Liver (tissue), 9 donors: ENCODE measurements around the gene PRCD. TPM values are rescaled to one million over a fixed set of nuclear protein-coding genes. Genes with fewer than 3 reads are reported as not detected.
"Not testable (repeated sequence)": the region's sequence is repeated elsewhere in the genome, so short reads cannot be mapped to it uniquely, and the experiment has no call there.

Experiments
- DNase-seq: peaks from one replicate; pipeline ENCODE4 v3.0.0-alpha.2; 2017; ENCODE audit warnings: low spot score
- H3K27ac ChIP-seq, 2 donors: one replicate each; pipeline ENCODE4 v1.7.0; 2013; ENCODE audit warnings: inconsistent platforms in 2 of 2, low read length in 2 of 2, control low read depth in 1 of 2, low read depth in 1 of 2, mild to moderate bottlenecking in 1 of 2
- H3K27me3 ChIP-seq, 4 donors: one replicate each; pipeline versions ENCODE4 v1.6.1 to v1.7.0; 2013; ENCODE audit warnings: low read length in 3 of 4, inconsistent platforms in 1 of 4, mild to moderate bottlenecking in 1 of 4, moderate library complexity in 1 of 4; ENCODE audit not compliant: control insufficient read depth in 4 of 4, insufficient read depth in 4 of 4
- H3K36me3 ChIP-seq, 4 donors: one replicate each; pipeline versions ENCODE4 v1.6.1 to v1.7.0; 2013; ENCODE audit warnings: low read length in 3 of 4, mild to moderate bottlenecking in 3 of 4, low read depth in 1 of 4, moderate library complexity in 1 of 4; ENCODE audit not compliant: control insufficient read depth in 4 of 4, insufficient read depth in 3 of 4
- H3K4me1 ChIP-seq, 4 donors: one replicate each; pipeline versions ENCODE4 v1.6.1 to v1.7.0; 2013; ENCODE audit warnings: low read length in 3 of 4, mild to moderate bottlenecking in 3 of 4, moderate library complexity in 1 of 4; ENCODE audit not compliant: control insufficient read depth in 4 of 4, insufficient read depth in 4 of 4
- H3K4me3 ChIP-seq, 3 donors: one replicate each; pipeline versions ENCODE4 v1.6.1 to v1.7.0; 2013; ENCODE audit warnings: low read length in 3 of 3, control low read depth in 1 of 3, low read depth in 1 of 3, mild to moderate bottlenecking in 1 of 3
- H3K9ac ChIP-seq, 2 donors: one replicate each; pipeline ENCODE4 v1.7.0; 2013; ENCODE audit warnings: low read length in 2 of 2, mild to moderate bottlenecking in 2 of 2, moderate library complexity in 2 of 2, control low read depth in 1 of 2, low read depth in 1 of 2
- H3K9me3 ChIP-seq, 4 donors: one replicate each; pipeline versions ENCODE4 v1.6.1 to v1.7.0; 2013; ENCODE audit warnings: low read length in 3 of 4; ENCODE audit not compliant: control insufficient read depth in 4 of 4
- EGR1 ChIP-seq, 2 donors: IDR thresholded peaks; 2 replicates each; pipeline ENCODE4 v1.6.1; 2016 to 2018; ENCODE audit warnings: antibody characterized with exemption in 2 of 2, low read depth in 2 of 2
- FOXA2 ChIP-seq: IDR thresholded peaks from 2 replicates; pipeline ENCODE4 v1.6.1; 2016; ENCODE audit warnings: antibody characterized with exemption
- GABPA ChIP-seq, 2 donors: IDR thresholded peaks in 1 of 2; conservative IDR thresholded peaks in 1 of 2; 2 replicates each; pipeline ENCODE4 v1.6.1; 2016; ENCODE audit warnings: antibody characterized with exemption in 2 of 2, mild to moderate bottlenecking in 1 of 2, moderate library complexity in 1 of 2
- HNF4A ChIP-seq, 2 donors: conservative IDR thresholded peaks; 2 replicates each; pipeline ENCODE4 v1.6.1; 2016; ENCODE audit warnings: antibody characterized with exemption in 2 of 2, mild to moderate bottlenecking in 2 of 2
- HNF4G ChIP-seq: IDR thresholded peaks from 2 replicates; pipeline ENCODE4 v1.6.1; 2016; ENCODE audit warnings: antibody characterized with exemption
- JUND ChIP-seq, 2 donors: IDR thresholded peaks; 2 replicates each; pipeline ENCODE4 v1.6.1; 2016; ENCODE audit warnings: antibody characterized with exemption in 2 of 2
- NR2F2 ChIP-seq: IDR thresholded peaks from 2 replicates; pipeline ENCODE4 v1.6.1; 2016; ENCODE audit warnings: antibody characterized with exemption
- RXRA ChIP-seq, 2 donors: IDR thresholded peaks; 2 replicates each; pipeline ENCODE4 v1.6.1; 2017 to 2018; ENCODE audit warnings: antibody characterized with exemption in 2 of 2, mild to moderate bottlenecking in 1 of 2
- SP1 ChIP-seq: IDR thresholded peaks from 2 replicates; pipeline ENCODE4 v1.6.1; 2018; ENCODE audit warnings: antibody characterized with exemption, mild to moderate bottlenecking
- YY1 ChIP-seq: IDR thresholded peaks from 2 replicates; pipeline ENCODE4 v1.6.1; 2016; ENCODE audit warnings: antibody characterized with exemption, mild to moderate bottlenecking
- WGBS: extraction: QIAGEN DNeasy Blood & Tissue Kit; methylation state at CpG from one replicate; pipeline ENCODE4 v1.1.7; 2013; 5-methylcytosine and 5-hydroxymethylcytosine counted together
- polyA plus RNA-seq, 2 donors: library from polyadenylated mRNA; stranded (reverse) in 1 of 2; unstranded in 1 of 2; fragments of 200-250 nt in 1 of 2; fragments of >200 nt in 1 of 2; fragmentation: Nextera tagmentation in 1 of 2; extraction: Ambion mirVana in 1 of 2; gene quantifications; one replicate each; pipeline versions ENCODE4 v1.2.1 to v1.2.3, GENCODE V29; 2013 to 2015
- total RNA-seq, 2 donors: library from RNA; depleted of rRNA; stranded (reverse); fragments of >200 nt; gene quantifications; one replicate each; pipeline ENCODE4 v1.2.3, GENCODE V29; 2014
- TF ChIP-seq, protein P1 (sequence below): IDR thresholded peaks from 2 replicates; pipeline ENCODE4 v1.6.1; 2016; ENCODE audit warnings: antibody characterized with exemption
- TF ChIP-seq, protein P2 (sequence below): IDR thresholded peaks from 2 replicates; pipeline ENCODE4 v1.6.1; 2016; ENCODE audit warnings: antibody characterized with exemption
- TF ChIP-seq, protein P3 (sequence below): fragments of 150-350 bp; IDR thresholded peaks from 2 replicates; pipeline ENCODE4 v1.5.1; 2017; ENCODE audit warnings: improper control_type of control experiment, low read depth, low read length; ENCODE audit not compliant: missing input control
- TF ChIP-seq, protein P4 (sequence below): IDR thresholded peaks from 2 replicates; pipeline ENCODE4 v1.6.1; 2016; ENCODE audit warnings: antibody characterized with exemption, mild to moderate bottlenecking
- TF ChIP-seq, protein P5 (sequence below): IDR thresholded peaks from 2 replicates; pipeline ENCODE4 v1.6.1; 2016; ENCODE audit warnings: antibody characterized with exemption
- donor health status: healthy.
- donor health status: healthy.
- donor health status: healthy.
- donor health status: healthy.
- donor health status: healthy.

PRCD gene
- total and polyA plus RNA-seq, 4 donors = 0.63 to 1.0 (median 0.75) TPM; not detected in 1

DNA sequence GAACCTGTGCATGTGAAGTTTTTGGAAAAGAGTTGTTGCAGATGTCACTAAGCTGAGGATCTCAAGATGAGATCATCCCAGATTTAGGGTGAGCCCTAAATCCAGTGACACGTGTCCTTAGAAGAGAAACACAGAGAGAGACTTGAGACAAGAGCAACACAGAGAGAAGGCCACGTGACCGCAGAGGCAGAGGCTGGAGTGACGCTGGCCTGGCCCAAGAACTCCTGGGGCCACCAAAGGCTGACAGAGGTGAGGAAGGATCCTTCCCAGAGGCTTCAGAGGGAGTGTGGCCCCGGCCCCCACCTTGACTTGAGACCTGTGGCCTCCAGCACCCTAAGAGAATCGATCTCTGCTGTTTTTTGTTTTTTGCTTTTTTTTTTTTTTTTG lies 26.5 kb upstream of the PRCD start:
- no peak for TF ChIP-seq HNF4G
- no peak for TF ChIP-seq EGR1 (IDR thresholded peaks at IDR 0.05; ENCODE audit: low read depth in 2 of 2)
- TF ChIP-seq NR2F2 = no peak
- TF ChIP-seq, protein P1, sequence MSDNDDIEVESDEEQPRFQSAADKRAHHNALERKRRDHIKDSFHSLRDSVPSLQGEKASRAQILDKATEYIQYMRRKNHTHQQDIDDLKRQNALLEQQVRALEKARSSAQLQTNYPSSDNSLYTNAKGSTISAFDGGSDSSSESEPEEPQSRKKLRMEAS = no peak
- no peak for TF ChIP-seq HNF4A (conservative IDR thresholded peaks at IDR 0.05)
- TF ChIP-seq JUND (IDR thresholded peaks at IDR 0.05) = no peak
- TF ChIP-seq YY1 = no peak
- TF ChIP-seq, protein P2, sequence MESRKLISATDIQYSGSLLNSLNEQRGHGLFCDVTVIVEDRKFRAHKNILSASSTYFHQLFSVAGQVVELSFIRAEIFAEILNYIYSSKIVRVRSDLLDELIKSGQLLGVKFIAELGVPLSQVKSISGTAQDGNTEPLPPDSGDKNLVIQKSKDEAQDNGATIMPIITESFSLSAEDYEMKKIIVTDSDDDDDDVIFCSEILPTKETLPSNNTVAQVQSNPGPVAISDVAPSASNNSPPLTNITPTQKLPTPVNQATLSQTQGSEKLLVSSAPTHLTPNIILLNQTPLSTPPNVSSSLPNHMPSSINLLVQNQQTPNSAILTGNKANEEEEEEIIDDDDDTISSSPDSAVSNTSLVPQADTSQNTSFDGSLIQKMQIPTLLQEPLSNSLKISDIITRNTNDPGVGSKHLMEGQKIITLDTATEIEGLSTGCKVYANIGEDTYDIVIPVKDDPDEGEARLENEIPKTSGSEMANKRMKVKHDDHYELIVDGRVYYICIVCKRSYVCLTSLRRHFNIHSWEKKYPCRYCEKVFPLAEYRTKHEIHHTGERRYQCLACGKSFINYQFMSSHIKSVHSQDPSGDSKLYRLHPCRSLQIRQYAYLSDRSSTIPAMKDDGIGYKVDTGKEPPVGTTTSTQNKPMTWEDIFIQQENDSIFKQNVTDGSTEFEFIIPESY = no peak
- no peak for TF ChIP-seq GABPA (IDR thresholded peaks at IDR 0.05 in 1 of 2, conservative IDR thresholded peaks at IDR 0.05 in 1 of 2)
- TF ChIP-seq, protein P3, sequence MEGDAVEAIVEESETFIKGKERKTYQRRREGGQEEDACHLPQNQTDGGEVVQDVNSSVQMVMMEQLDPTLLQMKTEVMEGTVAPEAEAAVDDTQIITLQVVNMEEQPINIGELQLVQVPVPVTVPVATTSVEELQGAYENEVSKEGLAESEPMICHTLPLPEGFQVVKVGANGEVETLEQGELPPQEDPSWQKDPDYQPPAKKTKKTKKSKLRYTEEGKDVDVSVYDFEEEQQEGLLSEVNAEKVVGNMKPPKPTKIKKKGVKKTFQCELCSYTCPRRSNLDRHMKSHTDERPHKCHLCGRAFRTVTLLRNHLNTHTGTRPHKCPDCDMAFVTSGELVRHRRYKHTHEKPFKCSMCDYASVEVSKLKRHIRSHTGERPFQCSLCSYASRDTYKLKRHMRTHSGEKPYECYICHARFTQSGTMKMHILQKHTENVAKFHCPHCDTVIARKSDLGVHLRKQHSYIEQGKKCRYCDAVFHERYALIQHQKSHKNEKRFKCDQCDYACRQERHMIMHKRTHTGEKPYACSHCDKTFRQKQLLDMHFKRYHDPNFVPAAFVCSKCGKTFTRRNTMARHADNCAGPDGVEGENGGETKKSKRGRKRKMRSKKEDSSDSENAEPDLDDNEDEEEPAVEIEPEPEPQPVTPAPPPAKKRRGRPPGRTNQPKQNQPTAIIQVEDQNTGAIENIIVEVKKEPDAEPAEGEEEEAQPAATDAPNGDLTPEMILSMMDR = no peak
- TF ChIP-seq RXRA (IDR thresholded peaks at IDR 0.05) = no peak
- no peak for TF ChIP-seq SP1
- TF ChIP-seq, protein P4, sequence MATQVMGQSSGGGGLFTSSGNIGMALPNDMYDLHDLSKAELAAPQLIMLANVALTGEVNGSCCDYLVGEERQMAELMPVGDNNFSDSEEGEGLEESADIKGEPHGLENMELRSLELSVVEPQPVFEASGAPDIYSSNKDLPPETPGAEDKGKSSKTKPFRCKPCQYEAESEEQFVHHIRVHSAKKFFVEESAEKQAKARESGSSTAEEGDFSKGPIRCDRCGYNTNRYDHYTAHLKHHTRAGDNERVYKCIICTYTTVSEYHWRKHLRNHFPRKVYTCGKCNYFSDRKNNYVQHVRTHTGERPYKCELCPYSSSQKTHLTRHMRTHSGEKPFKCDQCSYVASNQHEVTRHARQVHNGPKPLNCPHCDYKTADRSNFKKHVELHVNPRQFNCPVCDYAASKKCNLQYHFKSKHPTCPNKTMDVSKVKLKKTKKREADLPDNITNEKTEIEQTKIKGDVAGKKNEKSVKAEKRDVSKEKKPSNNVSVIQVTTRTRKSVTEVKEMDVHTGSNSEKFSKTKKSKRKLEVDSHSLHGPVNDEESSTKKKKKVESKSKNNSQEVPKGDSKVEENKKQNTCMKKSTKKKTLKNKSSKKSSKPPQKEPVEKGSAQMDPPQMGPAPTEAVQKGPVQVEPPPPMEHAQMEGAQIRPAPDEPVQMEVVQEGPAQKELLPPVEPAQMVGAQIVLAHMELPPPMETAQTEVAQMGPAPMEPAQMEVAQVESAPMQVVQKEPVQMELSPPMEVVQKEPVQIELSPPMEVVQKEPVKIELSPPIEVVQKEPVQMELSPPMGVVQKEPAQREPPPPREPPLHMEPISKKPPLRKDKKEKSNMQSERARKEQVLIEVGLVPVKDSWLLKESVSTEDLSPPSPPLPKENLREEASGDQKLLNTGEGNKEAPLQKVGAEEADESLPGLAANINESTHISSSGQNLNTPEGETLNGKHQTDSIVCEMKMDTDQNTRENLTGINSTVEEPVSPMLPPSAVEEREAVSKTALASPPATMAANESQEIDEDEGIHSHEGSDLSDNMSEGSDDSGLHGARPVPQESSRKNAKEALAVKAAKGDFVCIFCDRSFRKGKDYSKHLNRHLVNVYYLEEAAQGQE = no peak
- TF ChIP-seq, protein P5, sequence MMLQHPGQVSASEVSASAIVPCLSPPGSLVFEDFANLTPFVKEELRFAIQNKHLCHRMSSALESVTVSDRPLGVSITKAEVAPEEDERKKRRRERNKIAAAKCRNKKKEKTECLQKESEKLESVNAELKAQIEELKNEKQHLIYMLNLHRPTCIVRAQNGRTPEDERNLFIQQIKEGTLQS = no peak
- no peak for TF ChIP-seq FOXA2
- H3K27ac ChIP-seq = no peak overlapping the region
- no peak for DNase-seq
- WGBS = 76% methylated on average over 6 of the region's 6 CpGs
- no peaks in the 10 kb centered on the region for H3K9me3 ChIP-seq
- no peaks in the 10 kb centered on the region for H3K27me3 ChIP-seq
- H3K4me1 ChIP-seq = no peaks in the 10 kb centered on the region
- H3K4me3 ChIP-seq = no peak overlapping the region
- H3K36me3 ChIP-seq = no peaks in the 10 kb centered on the region
- H3K9ac ChIP-seq = no peak overlapping the region

DNA sequence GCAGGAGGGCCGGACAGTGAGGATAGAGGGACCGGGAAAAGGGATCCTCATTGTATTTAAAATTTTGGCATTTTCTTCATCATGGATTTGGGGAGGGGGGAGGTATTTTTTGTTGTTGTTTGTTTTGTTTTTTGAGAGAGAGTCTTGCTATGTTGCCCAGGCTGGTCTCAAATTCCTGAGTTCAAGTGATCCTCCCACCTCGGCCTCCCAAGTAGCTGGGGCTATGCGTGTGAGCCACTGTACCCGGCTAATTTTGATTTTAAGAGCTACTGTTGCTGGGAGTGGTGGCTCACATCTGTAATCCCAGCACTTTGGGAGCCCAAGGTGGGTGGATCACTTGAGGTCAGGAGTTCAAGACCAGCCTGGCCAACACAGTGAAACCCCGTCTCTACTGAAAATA lies 25.5 kb upstream of the PRCD start:
- H3K9me3 ChIP-seq, H3K4me3 ChIP-seq, H3K4me1 ChIP-seq, H3K27ac ChIP-seq, H3K9ac ChIP-seq, H3K36me3 ChIP-seq, DNase-seq, H3K27me3 ChIP-seq: not testable (repeated sequence)
- WGBS = 98% methylated on average over 6 of the region's 6 CpGs
